ENCODE measurements around the gene INTS7.

DNA sequence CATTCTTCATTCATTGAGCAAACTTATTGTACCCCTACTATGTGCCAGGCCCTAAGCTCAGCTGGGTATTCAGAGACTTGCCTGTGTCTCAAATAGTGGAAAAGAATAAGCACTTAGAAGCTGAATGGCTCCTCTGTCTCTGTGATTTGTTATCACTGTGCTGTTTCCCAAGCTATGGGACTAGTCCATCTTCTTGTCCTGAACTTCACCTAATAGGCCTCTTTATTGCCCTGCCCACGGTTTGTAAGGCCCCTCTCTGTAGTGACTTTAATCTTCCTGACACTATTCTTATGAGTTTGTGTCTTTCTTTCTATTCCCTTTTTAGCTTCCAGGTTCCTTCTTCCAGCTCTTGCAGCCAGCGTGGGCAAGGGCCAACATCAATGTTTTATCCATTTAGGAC, 119.4 kb downstream of the INTS7 start:
- TF ChIP-seq CSDC2 (CRISPR knock-in tag; IDR thresholded peaks at IDR 0.05) (no peak), ZFP30 (CRISPR knock-in tag; IDR thresholded peaks at IDR 0.05) (no peak), RARB (CRISPR knock-in tag; IDR thresholded peaks at IDR 0.05) (no peak), ISL1 (CRISPR knock-in tag; IDR thresholded peaks at IDR 0.05) (no peak)
- TF ChIP-seq, protein P1, sequence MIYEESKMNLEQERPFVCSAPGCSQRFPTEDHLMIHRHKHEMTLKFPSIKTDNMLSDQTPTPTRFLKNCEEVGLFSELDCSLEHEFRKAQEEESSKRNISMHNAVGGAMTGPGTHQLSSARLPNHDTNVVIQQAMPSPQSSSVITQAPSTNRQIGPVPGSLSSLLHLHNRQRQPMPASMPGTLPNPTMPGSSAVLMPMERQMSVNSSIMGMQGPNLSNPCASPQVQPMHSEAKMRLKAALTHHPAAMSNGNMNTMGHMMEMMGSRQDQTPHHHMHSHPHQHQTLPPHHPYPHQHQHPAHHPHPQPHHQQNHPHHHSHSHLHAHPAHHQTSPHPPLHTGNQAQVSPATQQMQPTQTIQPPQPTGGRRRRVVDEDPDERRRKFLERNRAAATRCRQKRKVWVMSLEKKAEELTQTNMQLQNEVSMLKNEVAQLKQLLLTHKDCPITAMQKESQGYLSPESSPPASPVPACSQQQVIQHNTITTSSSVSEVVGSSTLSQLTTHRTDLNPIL (CRISPR knock-in tag; IDR thresholded peaks at IDR 0.05; ENCODE audit: low read depth) = no peak

Measured in SK-N-SH treated with all-trans-retinoic acid at 6 μM for 48 hours (cell line).